Omental fat pad (tissue), 4 donors: Measurements from ENCODE around the gene SPACA4. TPM values are rescaled to one million over a fixed set of nuclear protein-coding genes. Genes with fewer than 3 reads are reported as not detected.

ENCODE experiments used
- ATAC-seq: fragments of 150-250 bp; one replicate; pipeline ENCODE4 v1.9.1; 2016; ENCODE audit warnings: mild to moderate bottlenecking, moderate library complexity; ENCODE audit not compliant: low FRiP score
- DNase-seq: peaks from one replicate; pipeline ENCODE4 v3.0.0-alpha.2; 2019; ENCODE audit warnings: low spot score
- CTCF ChIP-seq, 3 donors: fragments of 450-650 bp; IDR thresholded peaks; one replicate each; pipeline ENCODE4 v1.5.1; 2016 to 2017; ENCODE audit warnings: antibody characterized with exemption in 3 of 3, mild to moderate bottlenecking in 3 of 3, moderate library complexity in 2 of 3
- total RNA-seq, 4 donors: library from RNA; depleted of rRNA; stranded (reverse); fragments of >200 nt; gene quantifications; one replicate each; pipeline ENCODE4 v1.1.0, GENCODE V29; 2016

SPACA4 gene
- total RNA-seq: not detected

GRCh38 chr19:48606463-48607358 is at the start of gene SPACA4:
Gene SPACA4 (plus strand): TSS chr19:48606742. CDS start chr19:48606979, 237 bp downstream.
- no peak for TF ChIP-seq CTCF (IDR thresholded peaks at IDR 0.05)
- DNase-seq (no peak), ATAC-seq (no peak)

- TF ChIP-seq CTCF (IDR thresholded peaks at IDR 0.05): no peak
- ATAC-seq: no peak
- DNase-seq: no peak
These were observed 49.7 kb upstream of the SPACA4 start for GRCh38 chr19:48556825-48557224.

- DNase-seq (no peak), ATAC-seq (peak; percentile 39)
- TF ChIP-seq CTCF (IDR thresholded peaks at IDR 0.05): no peak
These were observed 48.4 kb upstream of the SPACA4 start for GRCh38 chr19:48558018-48558684.

- DNase-seq (no peak), ATAC-seq (no peak)
- no peak for TF ChIP-seq CTCF (IDR thresholded peaks at IDR 0.05)
These were observed 46.4 kb upstream of the SPACA4 start for GRCh38 chr19:48560095-48560530.

- DNase-seq: no peak
- TF ChIP-seq CTCF (IDR thresholded peaks at IDR 0.05): no peak
- no peak for ATAC-seq
These were observed 45.1 kb upstream of the SPACA4 start for GRCh38 chr19:48561412-48561811.

- no peak for DNase-seq
- no peak for TF ChIP-seq CTCF (IDR thresholded peaks at IDR 0.05)
- ATAC-seq: no peak
These were observed 41.5 kb upstream of the SPACA4 start for GRCh38 chr19:48565090-48565489.
